ENCODE data around the gene CHID1.

Gene CHID1

GRCh38 chr11:818396-819128, 92.0 kb downstream of the CHID1 start, which contains the start of gene PNPLA2:
TSS of gene PNPLA2 (plus strand) at chr11:818914. CDS start at chr11:819719, 805 bp downstream.
- DNase-seq, result no peak
